Hepatocyte (in vitro differentiated cells): ENCODE measurements around the gene CTNNA3.

ENCODE experiments used
- EZH2phosphoT487 ChIP-seq: fragments of 200-600 bp; sonication (generic); IDR thresholded peaks from one replicate; pipeline ENCODE4 v1.6.1; 2018; ENCODE audit warnings: antibody characterized with exemption, mild to moderate bottlenecking, low read depth, moderate library complexity; ENCODE audit not compliant: unreplicated experiment, severe bottlenecking
- TF ChIP-seq, protein P1 (sequence below): fragments of 200-600 bp; sonication (generic); IDR thresholded peaks from 2 replicates; pipeline ENCODE4 v1.5.1; 2016; ENCODE audit warnings: antibody characterized with exemption, mild to moderate bottlenecking; ENCODE audit not compliant: poor library complexity

DNA sequence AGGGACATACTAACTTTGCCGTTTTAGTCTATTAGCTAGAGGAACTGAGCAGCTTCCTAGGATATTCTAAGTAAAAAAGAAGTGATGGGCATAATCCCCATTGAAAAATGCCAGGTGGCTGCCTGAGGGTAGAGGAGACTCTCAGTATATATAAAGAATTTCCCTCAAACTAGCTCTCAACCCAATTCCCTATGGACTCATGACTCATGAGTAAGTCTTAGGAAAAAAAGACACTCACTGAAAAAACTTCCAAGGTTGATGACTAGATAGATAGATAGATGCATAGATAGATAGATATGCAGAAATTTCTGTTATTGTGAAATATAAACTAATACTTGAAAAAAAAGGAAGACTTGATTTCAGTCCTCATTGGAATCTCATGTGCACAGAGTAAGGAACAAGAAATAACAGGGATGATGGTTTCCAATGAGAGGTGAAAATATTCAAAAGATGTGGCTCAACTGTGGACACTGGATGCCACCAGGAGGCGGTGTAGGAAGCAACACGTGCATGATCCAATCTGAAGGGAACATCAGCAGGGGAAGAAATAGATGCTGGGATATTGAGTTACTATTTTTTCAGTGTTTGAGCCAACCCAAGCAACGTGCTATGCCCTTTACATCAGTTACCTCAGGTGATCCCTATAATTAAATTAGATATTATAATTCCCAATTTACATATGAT lies 1481.1 kb downstream of the CTNNA3 start:
- no peak for TF ChIP-seq EZH2phosphoT487
- TF ChIP-seq, protein P1, sequence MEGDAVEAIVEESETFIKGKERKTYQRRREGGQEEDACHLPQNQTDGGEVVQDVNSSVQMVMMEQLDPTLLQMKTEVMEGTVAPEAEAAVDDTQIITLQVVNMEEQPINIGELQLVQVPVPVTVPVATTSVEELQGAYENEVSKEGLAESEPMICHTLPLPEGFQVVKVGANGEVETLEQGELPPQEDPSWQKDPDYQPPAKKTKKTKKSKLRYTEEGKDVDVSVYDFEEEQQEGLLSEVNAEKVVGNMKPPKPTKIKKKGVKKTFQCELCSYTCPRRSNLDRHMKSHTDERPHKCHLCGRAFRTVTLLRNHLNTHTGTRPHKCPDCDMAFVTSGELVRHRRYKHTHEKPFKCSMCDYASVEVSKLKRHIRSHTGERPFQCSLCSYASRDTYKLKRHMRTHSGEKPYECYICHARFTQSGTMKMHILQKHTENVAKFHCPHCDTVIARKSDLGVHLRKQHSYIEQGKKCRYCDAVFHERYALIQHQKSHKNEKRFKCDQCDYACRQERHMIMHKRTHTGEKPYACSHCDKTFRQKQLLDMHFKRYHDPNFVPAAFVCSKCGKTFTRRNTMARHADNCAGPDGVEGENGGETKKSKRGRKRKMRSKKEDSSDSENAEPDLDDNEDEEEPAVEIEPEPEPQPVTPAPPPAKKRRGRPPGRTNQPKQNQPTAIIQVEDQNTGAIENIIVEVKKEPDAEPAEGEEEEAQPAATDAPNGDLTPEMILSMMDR: peak; percentile 14
